Measurements from ENCODE around the gene KCNK4.

The KCNK4 gene

DNA sequence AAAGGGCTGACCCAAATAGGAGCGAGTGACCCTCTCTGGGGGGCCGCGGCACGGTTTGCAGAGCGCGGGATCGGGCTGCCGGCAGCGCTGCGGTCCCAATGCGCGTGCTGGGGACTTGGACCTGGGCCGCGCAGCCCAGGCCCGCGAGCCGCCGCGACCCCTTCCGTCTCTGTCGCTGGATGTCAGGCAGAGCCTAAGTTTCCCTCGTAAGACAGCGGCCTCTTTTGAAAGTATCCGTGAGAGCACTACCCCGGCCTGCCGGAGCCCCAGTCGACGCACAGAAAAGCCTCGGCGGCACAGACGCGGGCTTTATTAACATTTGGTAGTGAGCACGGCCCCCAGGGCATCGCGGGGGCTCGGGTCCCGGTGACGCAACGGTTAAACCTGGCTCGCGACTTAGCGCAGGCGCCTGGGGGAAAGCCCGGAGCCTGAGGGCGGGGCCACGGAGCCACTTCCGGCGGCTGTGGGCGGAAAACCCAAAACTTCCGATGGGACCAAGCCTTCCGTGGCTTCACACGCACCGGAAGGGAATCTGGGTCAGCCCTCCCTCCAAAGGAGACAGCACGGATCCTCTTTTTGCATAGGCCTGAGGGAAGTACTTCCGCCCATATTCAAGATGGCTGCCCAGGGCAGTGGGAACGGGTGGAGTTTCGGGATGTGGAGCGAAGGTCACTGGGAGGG, 21.4 kb upstream of the KCNK4 start:
- H3K4me3 ChIP-seq (replicated peaks; ENCODE audit: low read depth, low read length): peak overlapping the region; percentile 84
- peak; percentile 100 for DNase-seq (ENCODE audit: low read depth)
- TF ChIP-seq, protein P1, sequence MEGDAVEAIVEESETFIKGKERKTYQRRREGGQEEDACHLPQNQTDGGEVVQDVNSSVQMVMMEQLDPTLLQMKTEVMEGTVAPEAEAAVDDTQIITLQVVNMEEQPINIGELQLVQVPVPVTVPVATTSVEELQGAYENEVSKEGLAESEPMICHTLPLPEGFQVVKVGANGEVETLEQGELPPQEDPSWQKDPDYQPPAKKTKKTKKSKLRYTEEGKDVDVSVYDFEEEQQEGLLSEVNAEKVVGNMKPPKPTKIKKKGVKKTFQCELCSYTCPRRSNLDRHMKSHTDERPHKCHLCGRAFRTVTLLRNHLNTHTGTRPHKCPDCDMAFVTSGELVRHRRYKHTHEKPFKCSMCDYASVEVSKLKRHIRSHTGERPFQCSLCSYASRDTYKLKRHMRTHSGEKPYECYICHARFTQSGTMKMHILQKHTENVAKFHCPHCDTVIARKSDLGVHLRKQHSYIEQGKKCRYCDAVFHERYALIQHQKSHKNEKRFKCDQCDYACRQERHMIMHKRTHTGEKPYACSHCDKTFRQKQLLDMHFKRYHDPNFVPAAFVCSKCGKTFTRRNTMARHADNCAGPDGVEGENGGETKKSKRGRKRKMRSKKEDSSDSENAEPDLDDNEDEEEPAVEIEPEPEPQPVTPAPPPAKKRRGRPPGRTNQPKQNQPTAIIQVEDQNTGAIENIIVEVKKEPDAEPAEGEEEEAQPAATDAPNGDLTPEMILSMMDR (IDR thresholded peaks at IDR 0.05; ENCODE audit: low read length, missing control alignments): no peak

DNA sequence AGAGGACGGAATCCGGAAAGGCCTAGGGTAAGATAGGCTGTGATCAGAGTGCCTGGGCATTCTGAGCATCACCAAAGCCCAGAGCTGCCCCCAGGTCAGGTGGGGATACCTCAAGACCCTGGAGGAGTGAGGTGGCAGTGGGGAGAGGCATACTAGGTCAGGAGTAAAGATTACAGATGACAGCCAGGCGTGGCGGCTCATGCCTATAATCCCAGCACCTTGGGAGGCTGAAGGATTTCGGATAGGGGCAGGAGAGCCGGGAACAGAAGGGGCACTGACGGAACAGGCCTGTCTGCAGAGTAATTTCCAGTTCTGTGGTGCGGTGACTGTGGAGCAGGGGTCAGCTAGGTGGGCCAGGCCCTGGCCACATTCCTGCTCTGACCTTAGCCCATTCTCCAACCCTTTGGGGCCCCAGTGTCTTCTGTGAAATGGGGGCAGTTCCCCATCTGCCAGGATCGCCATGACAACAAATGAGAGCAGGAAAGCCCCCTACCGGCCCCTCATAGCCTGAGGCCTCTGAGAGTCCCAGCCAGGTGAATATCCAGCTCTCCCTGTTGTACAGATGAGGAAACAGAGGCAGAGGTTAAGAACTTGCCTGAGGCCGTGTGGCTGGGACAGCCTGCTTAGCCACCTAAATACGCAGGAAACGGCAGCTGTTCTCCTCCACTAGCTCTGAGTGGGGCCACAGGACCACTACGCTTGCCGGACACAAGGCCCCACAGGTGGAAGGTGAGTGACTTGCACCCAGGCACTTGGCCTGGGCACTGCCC, 15.9 kb upstream of the KCNK4 start:
- DNase-seq (ENCODE audit: low read depth): no peak
- H3K4me3 ChIP-seq (replicated peaks; ENCODE audit: low read depth, low read length): no peak overlapping the region
- TF ChIP-seq, protein P1 (IDR thresholded peaks at IDR 0.05; ENCODE audit: low read length, missing control alignments): no peak

DNA sequence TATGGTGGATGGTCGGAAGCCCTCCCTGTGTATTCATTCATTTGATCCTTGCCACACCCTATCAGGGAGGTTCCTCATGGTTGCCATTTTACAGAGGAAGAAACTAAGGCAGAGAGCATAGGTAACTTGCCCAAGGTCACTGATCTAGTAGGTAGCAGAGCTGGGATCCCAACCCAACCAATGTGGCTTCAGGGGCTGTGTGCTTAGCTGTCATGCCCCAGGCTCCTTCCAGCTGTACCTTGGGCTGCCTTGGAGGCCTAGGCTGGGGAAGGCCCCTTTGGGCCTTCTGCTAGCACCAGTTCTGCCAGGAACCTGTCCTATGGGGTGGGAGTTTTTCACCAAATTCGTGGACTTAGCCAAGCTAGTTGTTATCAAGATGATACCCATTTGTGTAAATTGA, 15.3 kb upstream of the KCNK4 start:
- no peak overlapping the region for H3K4me3 ChIP-seq (replicated peaks; ENCODE audit: low read depth, low read length)
- no peak for DNase-seq (ENCODE audit: low read depth)
- TF ChIP-seq, protein P1 (IDR thresholded peaks at IDR 0.05; ENCODE audit: low read length, missing control alignments): no peak

DNA sequence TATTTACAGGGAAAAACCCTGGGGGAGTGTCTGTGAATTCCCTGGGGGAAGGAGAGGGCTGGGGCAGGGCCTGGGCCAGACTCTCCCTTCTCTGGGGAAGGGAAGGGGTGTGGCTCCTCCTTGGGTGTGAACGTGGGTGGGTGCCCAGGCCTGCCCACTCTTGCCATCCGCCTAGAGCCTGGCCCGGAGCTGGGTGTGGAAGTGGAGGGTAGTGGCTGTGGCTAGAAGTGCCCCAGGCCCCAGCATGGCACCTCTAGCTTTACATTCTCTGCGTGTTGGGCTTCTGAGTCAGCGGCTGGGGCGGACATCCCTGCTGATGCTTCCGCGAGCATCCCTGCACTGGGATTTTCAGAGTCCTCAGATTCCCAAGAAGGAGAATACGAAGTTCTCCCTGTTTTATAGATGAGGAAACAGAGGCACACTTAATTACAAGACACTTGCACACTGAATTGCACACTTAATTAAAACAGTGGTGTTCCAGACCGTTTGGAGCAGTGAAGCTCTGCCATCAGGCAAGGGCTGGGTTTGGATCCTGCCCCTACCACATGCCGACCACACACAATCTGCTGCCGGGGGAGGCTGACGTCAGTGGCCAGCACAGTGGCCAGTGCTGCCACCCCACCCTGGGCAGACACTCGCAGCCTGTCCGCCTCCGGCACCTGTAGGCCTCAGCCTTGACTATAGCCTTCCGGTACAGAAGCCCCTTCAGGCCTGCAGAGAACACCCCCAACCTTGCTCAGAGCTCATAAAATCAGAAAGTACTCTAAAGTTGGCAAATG, 14.3 kb upstream of the KCNK4 start:
- TF ChIP-seq, protein P1 (IDR thresholded peaks at IDR 0.05; ENCODE audit: low read length, missing control alignments): no peak
- DNase-seq (ENCODE audit: low read depth): no peak
- no peak overlapping the region for H3K4me3 ChIP-seq (replicated peaks; ENCODE audit: low read depth, low read length)

DNA sequence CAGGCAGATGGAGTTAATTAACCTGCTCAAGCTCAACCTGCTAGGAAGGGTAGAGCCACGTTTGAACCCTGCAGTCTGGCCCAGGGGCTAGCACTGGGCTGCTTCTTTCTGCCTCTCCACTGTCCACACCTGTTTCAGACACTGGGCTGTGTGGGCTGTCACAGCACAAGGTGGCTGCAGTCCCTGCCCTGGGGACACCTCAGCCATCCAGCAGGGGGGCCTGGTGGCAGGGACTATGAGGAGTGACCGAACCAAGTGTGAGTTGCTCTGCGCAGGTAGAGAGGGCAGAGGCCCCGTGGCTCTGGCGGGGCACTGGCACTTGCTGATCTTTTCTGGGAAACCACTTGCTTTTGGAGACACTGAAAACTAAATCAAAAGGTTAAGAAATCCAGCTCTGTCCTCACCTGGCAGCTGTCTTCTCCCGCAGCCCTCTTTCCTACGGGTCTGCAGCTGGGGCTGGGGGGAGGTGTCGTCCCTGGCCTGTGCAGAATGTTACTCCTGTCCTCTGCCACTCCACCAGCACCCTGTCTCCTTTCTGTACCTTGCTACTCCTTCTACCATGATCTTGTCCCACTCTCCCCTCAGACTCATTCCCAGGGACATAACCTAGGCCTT, 12.4 kb upstream of the KCNK4 start:
- no peak for DNase-seq (ENCODE audit: low read depth)
- no peak overlapping the region for H3K4me3 ChIP-seq (replicated peaks; ENCODE audit: low read depth, low read length)
- TF ChIP-seq, protein P1 (IDR thresholded peaks at IDR 0.05; ENCODE audit: low read length, missing control alignments): no peak

DNA sequence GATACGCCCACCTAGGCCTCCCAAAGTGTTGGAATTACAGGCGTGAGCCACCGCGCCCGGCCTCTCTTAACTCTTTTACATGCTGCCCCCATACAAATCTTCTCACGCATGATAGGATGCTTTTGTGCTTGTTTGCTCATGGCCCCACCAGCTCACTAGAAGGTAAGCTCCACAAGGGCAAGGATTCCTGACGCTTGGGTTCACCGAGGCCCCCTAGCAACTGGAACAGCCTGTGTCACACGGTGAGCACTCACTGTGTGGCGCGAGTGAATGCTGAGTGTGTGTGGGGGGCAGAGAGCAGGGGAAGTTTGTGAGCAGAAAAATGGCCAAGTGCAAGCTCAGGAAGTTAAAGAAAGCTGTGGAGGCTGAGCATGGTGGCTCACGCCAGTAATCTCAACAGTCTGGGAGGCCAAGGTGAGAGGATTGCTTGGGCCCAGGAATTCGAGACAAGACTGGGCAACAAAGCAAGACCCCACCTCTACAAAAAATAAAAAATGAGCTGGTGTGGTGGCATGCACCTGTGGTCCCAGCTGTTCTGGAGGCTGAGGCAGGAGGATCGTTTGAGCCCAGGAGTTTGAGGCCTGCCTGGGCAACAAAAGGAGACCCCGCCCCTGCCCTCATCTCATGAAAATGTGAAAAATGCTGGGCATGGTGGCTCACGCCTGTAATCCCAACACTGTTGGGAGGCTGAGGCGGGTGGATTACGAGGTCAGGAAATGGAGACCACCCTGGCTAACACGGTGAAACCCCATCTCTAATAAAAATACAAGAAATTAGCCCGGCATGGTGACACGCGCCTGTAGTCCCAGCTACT, 8.9 kb upstream of the KCNK4 start:
- DNase-seq (ENCODE audit: low read depth): no peak
- H3K4me3 ChIP-seq (replicated peaks; ENCODE audit: low read depth, low read length): no peak overlapping the region
- TF ChIP-seq, protein P1 (IDR thresholded peaks at IDR 0.05; ENCODE audit: low read length, missing control alignments): no peak

Data from fibroblast of pulmonary artery (primary cell).